ENCODE results near the gene GOLGA6L7.
A peak's percentile ranks its signal among the peaks of the same experiment; 100 is the strongest.
"Not testable (repeated sequence)": the region's sequence is repeated elsewhere in the genome, so short reads cannot be mapped to it uniquely, and the experiment has no call there.

The GOLGA6L7 gene

DNA sequence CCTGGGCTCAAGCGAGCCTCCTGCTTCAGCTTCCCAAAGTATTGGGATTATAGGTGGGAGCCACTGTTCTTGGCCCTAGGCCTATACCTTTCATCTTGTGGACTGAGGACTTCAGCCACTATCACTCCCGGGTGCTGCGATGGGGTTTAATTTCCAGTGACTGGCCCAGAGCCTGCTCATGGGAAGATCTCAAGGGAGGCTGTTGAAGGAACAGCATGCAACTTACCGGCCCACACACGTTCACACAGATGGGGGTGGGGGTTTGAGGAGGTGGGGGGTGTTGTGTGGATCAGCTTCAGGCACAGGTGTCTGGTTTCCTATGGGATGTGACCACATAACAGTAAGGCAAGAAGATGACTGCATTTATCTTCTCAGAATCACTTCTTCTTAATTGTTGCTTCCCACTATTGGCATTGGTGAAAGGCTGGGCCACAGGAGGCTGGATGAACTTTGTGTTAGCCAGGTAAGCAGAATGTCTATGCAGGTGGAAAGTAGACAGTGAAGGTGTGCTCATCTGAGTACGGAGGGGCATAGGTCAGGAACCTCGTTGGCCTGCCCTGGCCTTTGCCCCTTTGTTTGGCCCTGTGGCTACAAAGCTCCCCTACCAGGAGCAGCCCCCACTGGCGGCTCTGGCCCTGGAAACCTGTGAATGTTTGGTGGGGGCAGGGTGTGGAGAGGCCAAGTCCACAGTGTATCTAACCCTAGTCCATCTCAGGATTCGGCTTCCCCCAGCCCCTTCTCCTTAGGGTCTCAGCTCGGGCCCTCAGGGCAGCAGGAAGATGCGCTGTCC, 35.9 kb upstream of the GOLGA6L7 start:
- no peak for DNase-seq

DNA sequence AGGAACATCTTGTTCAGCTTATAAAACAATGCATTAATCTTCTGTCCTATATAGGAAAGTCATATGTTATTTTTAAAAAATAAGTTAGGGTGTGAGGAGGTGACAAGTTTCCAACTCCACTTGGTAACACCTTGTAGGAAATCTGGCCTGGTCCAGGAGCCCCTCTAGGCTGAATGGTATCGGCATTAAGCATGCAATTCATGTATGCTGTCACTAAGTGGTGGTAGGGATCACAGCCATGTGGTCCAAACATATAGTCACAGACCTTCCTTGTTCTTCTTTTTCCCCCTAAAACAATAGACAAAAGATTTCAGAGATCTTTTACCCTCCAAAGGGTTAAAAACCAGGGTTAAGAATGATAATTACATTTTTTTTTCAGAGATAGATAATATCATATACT, 33.2 kb upstream of the GOLGA6L7 start:
- no peak for DNase-seq

DNA sequence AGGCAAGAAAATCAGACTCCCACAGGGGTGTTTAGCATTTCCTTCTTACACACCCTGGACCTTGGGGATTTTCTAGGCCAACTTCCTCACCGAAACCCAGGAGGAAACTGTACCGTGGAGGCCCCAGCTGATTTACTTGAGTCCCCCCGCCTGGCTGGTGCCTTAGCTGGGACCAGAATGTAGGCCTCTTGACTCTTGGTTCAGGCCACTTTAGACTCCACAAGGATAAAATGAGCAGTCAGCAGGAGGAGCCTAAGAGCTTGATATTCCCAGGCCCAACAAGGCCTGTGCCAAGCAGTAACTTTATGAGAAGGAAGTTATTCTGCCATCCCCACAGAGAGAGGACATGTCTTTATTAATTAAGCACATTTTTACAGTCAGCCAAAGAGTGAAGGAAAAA, 32.7 kb upstream of the GOLGA6L7 start:
- no peak for DNase-seq

DNA sequence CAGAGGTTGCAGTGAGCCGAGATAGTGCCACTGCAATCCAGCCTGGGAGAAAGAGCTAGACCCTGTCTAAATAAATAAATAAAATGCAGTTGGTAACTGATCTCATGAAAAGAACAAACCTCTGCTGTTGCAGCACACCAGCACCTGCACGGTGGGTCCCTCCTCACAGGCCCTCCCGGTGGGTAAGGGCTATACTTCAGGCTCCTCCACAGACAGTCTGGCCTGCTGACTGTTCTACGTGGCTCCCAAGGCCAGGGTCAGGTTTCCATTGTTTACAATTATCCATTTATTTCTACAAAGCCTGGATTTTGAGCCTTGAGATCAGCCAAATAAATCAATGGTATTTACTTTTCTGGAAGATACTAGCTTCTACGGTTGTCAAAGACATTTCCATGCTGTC, 32.2 kb upstream of the GOLGA6L7 start:
- DNase-seq, result no peak

DNA sequence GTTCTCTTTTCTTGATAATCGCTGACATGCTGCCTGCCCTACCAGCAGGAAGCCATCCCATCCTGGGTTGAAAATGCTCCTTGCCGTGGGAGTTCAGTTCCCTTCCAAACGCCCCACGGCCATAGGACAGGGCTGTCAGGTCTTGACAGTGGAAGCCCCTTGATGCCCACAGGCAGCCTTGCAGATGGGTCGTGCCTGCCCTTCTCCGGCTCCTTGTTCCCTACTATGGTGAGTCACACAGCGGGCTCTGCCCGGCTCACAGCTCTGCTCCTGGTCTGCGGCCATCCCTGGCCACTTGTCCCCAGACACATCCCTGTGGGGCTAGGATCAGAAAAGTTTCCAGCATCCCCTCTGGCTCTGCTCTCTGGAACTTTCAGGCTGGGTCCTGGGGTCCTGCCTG, 31.1 kb upstream of the GOLGA6L7 start:
- no peak for DNase-seq

DNA sequence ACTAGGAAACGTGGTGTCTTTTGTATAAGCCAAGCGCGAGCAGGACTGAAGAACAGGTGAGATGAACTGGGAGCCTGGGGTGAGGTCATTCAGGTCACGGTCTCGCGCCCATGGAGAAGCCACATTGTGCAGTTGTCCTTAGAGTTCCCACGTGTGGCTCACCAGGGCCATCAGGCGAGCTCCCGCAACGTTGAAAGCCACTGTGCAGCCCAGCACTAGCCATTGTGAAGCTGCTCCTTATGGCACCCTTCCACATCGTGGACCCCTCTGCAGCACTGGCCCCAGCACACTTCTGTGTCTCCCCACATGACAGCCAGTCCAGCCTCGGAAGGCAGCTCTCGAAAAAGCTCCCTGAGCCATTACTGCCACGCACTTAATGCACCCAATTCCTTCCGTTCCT, 29.8 kb upstream of the GOLGA6L7 start:
- no peak for DNase-seq

DNA sequence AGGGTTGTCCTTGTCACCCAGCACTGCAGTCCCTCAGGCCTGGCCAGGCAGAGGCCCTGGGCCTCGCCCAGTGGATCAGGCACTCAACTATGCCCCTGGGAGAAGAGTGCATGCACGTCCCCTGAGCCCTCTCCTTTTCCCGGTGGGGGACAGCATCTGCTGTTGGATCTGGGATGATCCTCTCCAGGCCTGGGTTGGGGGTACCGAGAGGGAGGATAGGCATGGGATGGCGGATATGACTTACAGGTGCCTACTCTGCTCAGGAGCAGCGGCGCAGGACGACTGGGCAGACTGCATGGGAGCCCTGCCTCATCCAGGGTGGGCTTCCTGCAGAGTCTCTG, 28.4 kb upstream of the GOLGA6L7 start:
- DNase-seq, result no peak

DNA sequence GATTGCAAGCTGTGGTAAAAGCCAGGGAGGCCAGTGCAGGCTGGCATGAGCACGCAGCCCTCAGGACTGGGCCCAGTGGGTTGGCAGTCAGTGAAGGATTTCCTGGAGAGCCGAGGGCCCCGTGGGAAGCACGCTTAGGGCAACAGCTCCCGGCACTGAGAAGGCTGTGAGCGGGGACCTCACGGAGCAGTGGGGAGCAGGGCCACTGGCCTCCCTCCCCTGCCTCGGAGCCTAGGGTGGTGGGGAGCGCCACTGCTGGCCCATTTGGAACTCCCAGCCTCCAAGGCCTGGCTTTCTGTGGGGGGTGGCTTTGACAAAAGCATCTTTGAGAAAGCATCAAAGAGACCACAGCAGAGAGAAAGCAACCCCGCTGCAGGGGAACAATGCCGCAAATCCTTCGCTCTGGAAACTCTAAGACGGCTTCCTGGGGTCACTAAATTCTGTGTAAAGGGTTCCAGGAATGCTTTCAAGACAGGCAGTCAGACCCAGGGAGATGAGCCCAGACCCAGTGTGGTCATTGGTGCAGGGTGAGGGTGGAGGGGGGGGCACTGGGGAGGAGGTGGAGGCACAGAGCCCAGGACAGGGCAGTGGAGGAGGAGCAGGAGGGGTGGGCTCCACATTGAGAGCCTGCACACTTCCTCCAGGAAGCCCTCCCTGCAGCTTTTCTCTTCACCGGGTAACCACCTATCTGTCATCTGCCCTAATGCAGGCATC, 27.8 kb upstream of the GOLGA6L7 start:
- DNase-seq, result no peak

DNA sequence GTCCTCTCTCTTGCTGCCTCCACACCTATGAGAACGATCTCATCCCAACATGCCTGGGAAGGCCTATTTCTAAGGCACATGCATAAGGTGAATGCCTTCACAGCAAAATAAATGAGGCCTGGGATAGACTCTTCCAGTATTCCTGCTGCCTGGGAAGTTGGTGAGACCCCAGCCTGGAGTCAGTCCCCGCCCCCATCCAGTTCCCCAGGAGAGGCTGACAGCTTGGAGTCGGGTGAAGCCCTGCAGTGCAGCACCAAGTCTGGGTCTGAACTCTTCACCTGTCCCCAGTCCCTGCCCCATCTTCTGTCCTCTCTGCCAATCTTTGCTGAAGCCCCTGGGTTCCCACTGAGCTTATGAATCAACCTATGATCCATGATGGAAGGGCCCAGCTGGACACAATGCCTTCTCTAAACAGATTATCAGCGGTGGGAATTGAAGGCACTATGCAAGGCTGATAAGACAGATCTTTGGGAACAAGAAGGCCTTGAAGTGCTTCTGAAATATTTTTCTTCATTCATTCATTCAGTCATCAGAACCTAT, 27.1 kb upstream of the GOLGA6L7 start:
- no peak for DNase-seq

DNA sequence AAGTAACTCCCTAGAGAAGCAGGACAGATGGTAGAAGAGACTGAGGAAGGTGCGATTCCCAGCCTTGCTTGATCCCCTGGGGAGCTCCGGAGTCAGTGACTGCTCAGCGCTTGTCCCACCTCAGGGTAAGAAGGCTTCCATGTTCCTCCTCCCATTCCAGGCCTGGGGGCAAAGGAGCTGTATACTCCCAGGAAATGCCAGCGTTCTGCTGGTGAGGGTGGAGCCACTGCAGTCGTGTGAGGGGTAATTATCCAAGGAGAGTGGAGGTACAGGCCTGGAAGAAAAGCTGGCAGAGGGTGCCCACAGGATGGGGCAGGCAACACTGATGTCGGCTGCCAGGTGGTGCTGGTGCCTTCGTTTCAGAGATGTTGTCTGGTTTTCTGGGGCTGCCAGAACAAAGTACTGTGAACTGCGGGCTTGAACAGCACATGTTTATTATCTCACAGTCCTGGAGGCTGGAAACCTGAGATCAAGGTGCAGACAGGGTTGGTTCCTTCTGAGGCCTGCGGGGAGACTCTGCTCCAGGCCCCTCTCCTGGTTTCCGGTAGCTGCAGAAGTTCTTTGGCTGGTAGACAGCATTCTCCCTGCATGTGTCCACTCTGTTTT, 25.2 kb upstream of the GOLGA6L7 start:
- DNase-seq, result peak; percentile 55

DNA sequence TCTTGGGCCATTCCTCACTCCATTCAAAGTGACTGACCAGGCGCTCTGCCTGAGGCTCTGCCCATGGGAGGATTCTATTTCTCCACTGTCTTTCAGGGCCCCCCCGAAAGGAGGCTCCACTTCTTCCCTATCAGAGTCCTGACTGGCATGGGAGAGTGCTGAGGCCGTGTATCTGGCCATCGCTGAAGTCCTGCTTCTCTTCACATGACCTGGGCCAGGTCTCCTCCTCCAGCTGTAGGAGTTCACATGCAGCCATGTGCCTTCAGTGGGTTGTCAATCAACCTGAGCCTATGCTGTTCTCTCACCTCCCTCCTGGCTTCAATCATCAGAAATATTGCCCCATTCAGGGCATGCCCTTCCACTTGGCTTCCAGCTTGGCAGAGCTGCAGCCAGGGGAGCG, 24.6 kb upstream of the GOLGA6L7 start:
- no peak for DNase-seq

DNA sequence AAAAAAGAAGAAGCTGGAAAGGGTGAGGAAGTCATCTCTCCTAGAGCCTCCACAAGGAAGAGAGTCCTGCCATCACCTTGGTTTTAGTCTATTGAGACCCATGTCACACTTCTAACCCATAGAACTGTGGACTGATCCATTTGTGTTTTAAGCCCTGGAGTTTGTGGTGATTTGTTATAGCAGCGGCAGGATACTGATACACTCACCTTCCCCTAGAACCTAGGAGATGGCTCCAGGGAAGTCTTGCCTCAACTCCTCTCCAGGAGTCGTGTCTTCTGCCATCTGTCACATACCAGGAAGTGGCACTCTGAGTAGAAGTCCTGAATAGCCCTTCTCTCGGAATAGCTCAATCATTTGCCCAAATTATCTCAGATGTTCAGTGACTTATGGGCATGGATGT, 22.7 kb upstream of the GOLGA6L7 start:
- no peak for DNase-seq

DNA sequence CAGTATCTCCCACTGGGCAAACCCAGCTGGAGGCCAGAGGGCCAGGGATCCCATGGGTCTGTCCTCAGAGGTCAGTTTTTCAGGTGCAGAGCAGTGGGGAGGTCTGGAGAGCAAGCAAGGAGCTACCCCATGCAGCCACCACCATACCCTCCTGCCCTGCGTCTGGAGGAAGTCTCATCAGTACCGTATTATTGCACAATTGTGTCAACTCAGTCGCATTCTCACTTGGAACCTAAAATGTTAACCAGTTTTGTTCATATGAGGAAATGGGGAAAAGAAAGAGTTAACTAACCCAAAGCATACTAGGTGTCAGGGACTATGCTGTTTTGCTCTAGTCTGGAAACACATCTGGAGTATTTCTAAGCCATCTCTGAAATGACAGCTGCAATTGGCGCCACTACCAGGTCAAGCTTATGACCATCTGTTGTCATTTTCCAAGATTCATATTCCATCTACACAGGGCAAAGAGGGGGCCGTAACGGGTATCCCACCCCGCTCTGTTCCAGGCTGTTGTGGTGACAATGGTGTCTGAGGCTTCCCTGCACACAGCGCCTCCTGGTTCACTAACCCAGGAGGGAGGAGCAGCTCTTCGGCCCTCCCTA, 20.4 kb upstream of the GOLGA6L7 start:
- DNase-seq, result no peak

DNA sequence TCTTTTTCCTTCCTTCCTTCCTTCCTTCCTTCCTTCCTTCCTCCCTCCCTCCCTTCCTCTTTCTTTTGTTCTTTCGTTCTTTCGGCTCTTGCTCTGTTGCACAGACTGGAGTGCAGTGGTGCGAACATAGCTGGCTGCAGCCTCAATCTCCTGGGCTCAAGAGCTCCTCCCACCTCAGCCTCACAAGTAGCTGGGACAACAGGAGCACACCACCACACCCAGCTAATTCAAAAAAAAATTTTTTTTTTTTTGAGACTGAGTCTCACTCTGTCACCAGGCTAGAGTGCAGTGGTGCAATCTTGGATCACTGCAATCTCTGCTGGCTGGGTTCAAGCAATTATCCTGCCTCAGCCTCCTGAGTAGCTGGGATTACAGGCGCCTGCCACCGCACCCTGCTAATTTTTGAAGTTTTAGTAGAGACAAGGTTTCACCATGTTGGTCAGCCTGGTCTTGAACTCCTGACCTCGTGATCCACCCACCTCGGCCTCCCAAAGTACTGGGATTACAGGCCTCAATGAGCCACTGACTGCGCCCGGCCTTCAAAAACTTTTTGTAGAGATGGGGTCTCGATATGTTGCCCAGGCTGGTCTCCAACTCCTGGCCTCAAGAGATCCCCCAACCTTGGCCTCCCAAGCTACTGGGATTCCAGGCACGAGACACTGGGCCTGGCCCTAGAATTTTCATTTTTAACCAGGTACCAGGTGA, 13.3 kb upstream of the GOLGA6L7 start:
- not testable (repeated sequence) for DNase-seq

DNA sequence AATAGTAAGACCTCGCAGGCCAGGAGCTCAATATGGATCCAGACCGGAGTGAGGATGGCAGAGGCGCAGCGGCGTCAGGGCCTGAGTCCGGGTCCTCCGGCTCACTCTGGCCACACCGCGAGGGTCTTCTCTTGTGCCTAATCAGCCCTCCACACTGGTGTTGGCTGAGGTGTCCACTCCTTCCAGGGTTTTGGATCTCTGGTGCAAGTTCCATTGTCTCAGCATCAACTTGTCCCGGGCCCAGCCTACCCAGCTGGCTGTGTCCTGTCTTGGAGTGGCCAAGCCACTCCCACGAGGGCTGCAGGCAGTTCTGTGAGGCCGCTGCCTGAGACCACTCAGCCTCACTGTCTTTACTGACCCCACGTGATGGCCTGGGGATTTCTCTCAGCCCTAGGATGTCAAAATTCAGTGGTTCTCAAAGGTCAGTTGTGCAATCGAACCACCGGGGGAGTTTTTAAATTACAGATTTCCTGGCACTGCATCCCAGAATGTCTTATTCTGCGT, 12.6 kb upstream of the GOLGA6L7 start:
- no peak for DNase-seq

DNA sequence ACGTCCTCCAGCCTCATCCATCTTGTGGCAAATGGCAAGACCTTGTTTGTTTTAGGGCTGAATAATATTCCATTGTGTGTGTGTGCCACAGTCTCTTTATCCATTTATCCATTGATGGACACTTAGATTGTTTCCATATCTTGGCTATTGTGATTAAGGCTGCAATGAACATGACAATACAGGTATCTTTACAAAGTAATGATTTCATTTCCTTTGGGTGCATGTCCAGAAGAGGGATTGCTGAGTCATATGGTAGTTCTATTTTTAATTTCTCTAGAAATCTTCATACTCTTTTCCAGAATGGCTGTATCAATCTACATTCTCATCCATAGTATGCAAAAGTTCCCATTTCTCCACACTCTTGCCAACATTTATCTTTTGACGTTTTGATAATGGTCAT, 6.1 kb upstream of the GOLGA6L7 start:
- not testable (repeated sequence) for DNase-seq

DNA sequence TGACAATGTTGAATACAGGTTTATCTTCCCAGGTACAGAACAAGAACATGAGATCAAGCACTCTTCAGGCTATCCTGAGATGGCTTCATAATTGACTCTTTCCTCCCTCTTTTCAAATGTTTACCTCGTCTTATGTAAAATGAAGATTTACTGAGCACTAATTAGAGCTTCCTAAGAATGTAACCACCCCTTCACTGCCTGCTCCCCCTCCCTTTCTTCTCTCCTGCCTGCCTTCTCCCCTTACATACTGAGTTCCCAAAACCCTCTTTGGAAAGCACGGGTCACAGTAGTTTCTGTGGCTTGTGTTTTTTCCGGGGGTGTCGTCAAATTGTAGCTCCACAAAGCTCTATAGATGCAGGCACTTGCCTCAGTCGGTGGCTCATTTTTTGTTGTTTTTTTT, 5.2 kb upstream of the GOLGA6L7 start:
- DNase-seq, result not testable (repeated sequence)

DNA sequence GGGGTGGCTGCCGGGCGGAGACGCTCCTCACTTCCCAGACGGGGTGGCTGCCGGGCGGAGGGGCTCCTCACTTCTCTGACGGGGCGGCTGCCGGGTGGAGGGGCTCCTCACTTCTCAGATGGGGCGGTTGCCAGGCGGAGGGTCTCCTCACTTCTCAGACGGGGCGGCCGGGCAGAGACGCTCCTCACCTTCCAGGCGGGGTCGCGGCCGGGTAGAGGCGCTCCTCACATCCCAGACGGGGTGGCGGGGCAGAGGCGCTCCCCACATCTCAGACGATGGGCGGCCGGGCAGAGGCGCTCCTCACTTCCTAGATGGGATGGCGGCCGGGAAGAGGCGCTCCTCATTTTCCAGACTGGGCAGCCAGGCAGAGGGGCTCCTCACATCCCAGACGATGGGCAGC, 1.3 kb upstream of the GOLGA6L7 start:
- not testable (repeated sequence) for DNase-seq

DNA sequence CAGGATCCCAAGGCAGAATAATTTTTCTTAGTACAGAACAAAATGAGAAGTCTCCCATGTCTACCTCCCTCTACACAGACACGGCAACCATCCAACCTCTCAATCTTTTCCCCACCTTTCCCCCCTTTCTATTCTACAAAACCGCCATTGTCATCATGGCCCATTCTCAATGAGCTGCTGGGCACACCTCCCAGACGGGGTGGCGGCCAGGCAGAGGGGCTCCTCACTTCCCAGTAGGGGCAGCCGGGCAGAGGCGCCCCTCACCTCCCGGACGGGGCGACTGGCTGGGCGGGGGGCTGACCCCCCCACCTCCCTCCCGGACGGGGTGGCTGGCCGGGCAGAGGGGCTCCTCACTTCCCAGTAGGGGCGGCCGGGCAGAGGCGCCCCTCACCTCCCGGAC, 827 bp upstream of the GOLGA6L7 start:
- DNase-seq, result not testable (repeated sequence)

DNA sequence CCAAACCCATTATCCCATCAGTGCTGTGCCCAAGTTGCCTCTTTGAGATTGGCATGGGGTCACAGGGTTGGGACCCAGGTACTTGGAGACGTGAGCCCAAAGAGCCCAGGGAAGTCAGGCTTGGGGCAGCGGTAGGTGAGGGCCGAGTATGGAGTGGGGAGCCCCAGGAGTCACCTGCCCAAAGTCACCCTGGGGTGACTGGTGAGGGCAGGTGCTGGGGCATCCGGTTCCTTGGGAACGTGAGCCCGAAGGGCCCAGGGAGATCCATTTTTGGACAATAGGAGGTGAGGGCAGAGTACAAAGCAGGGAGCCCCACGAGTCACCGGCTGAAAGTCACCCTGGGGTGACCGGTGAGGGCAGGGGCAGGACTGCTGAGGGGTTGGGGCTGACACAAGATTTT, 485 bp downstream of the GOLGA6L7 start:
- not testable (repeated sequence) for DNase-seq

DNA sequence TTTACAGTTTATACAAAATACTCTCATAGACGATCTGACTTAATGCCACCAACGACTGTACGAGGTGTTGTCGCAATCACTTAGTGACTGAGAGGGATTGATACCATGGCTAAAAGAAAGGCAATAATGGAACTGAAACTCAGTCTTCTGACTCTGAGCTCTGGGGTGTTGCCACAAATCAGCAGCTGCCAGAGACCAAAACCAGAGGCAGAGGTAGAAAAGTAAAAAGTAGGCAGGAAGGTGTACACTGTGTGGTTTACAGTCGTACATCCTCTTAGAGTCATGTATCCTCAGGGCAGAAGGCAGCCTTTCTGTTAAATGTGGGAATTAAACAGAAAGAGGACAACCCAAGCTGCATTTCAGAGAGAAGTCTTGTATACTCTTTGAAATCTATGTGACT, 1.2 kb downstream of the GOLGA6L7 start:
- DNase-seq, result not testable (repeated sequence)

DNA sequence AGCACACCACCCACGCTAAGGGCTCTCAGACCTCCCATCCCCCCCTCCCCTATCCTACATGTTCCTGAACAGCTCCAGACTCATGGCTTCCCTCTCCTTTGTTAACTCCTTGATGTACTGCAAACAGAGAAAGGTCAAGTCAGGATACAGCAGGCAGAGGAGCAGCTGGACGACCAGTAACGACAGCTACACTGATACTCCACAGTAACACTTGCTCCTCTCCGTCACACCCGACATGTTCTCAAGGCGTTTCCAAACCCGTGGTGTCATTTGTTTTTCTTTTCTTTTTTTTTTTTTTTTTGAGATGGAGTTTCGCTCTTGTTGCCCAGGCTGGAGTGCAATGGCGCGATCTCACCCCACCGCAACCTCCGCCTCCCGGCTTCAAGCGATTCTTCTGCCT, 4.3 kb downstream of the GOLGA6L7 start:
- DNase-seq, result not testable (repeated sequence)

DNA sequence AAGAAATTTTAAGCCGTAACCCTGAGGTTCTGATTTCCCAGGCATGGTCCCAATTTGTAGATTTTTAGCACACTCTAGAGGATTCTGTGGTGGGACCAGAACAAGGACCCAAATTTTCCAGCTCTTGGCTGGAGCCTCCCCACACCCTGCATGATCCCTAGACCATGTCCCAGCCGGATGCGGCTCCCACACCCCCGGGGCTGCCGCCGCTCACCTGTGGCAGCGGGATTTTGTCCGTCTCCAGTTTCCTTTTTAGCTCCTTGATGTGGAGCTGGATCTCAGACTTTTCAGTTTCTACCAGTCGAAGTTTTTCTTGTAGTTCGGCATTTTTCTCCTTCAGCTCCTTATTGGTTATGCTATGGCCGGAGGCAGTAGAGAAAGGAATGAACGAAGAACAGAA, 4.9 kb downstream of the GOLGA6L7 start:
- not testable (repeated sequence) for DNase-seq

Data from activated T-cell treated with anti-CD3 and anti-CD28 coated beads, Interleukin-2, amount 50 U/mL, for 1 hour (primary cell).